Effector CD8-positive, alpha-beta T cell (primary cell): ENCODE data around the gene KRTAP5-4.
"Not testable (repeated sequence)": the region's sequence is repeated elsewhere in the genome, so short reads cannot be mapped to it uniquely, and the experiment has no call there.

Source experiments
- DNase-seq: peaks from one replicate; lab custom pipeline; 2025; lab: John Stamatoyannopoulos, UW

The KRTAP5-4 gene

GRCh38 chr11:1600626-1601025 lies 21.3 kb downstream of the KRTAP5-4 start:
- DNase-seq = no peak

GRCh38 chr11:1598816-1599215 lies 23.1 kb downstream of the KRTAP5-4 start:
- DNase-seq = no peak

- DNase-seq = not testable (repeated sequence)
These were observed 23.5 kb downstream of the KRTAP5-4 start for GRCh38 chr11:1598406-1598805.

GRCh38 chr11:1597994-1598380 lies 24.0 kb downstream of the KRTAP5-4 start, which contains the start of gene KRTAP5-2:
KRTAP5-2 (minus strand) TSS chr11:1598294; CDS start chr11:1598250, 44 bp downstream.
- DNase-seq = no peak

- no peak for DNase-seq
These were observed 24.5 kb downstream of the KRTAP5-4 start for GRCh38 chr11:1597331-1597993.

- DNase-seq = not testable (repeated sequence)
These were observed 25.3 kb downstream of the KRTAP5-4 start for GRCh38 chr11:1596576-1597121.

- not testable (repeated sequence) for DNase-seq
These were observed 25.9 kb downstream of the KRTAP5-4 start for GRCh38 chr11:1595994-1596575.

GRCh38 chr11:1592628-1593027 lies 29.3 kb downstream of the KRTAP5-4 start:
- DNase-seq = no peak

- DNase-seq = no peak
These were observed 31.9 kb downstream of the KRTAP5-4 start for GRCh38 chr11:1589996-1590395.

GRCh38 chr11:1589191-1589963 lies 32.6 kb downstream of the KRTAP5-4 start:
- DNase-seq = not testable (repeated sequence)

GRCh38 chr11:1586699-1587098 lies 35.2 kb downstream of the KRTAP5-4 start:
- DNase-seq = no peak

- DNase-seq = not testable (repeated sequence)
These were observed 37.1 kb downstream of the KRTAP5-4 start, which contains the start of gene KRTAP5-1 for GRCh38 chr11:1584661-1585370. KRTAP5-1 (minus strand) TSS chr11:1585283; CDS start chr11:1585249, 34 bp downstream.

- DNase-seq = not testable (repeated sequence)
These were observed 39.0 kb downstream of the KRTAP5-4 start for GRCh38 chr11:1582909-1583308.

GRCh38 chr11:1581976-1582375 lies 40.0 kb downstream of the KRTAP5-4 start:
- DNase-seq = no peak

- no peak for DNase-seq
These were observed 45.1 kb downstream of the KRTAP5-4 start for GRCh38 chr11:1576825-1577224.

- not testable (repeated sequence) for DNase-seq
These were observed 46.2 kb downstream of the KRTAP5-4 start for GRCh38 chr11:1575756-1576155.

- no peak for DNase-seq
These were observed 47.0 kb downstream of the KRTAP5-4 start for GRCh38 chr11:1574933-1575242.

GRCh38 chr11:1574238-1574932 lies 47.6 kb downstream of the KRTAP5-4 start:
- peak; percentile 29 for DNase-seq

GRCh38 chr11:1573903-1574237 lies 48.1 kb downstream of the KRTAP5-4 start:
- DNase-seq = no peak

GRCh38 chr11:1573077-1573902 lies 48.6 kb downstream of the KRTAP5-4 start:
- DNase-seq = no peak
